Ishikawa (cell line): Measurements from ENCODE around the gene CRTAP.

Source experiments
- EGR1 ChIP-seq: IDR thresholded peaks from 2 replicates; pipeline ENCODE4 v1.6.1; 2012
- EP300 ChIP-seq: IDR thresholded peaks from 2 replicates; pipeline ENCODE4 v1.6.1; 2012; ENCODE audit warnings: borderline replicate concordance
- FOXM1 ChIP-seq: IDR thresholded peaks from 2 replicates; pipeline ENCODE4 v1.6.1; 2012; ENCODE audit warnings: low read depth, borderline replicate concordance
- MAX ChIP-seq: IDR thresholded peaks from 2 replicates; pipeline ENCODE4 v1.6.1; 2012
- NFIC ChIP-seq: IDR thresholded peaks from 2 replicates; pipeline ENCODE4 v1.6.1; 2012
- RAD21 ChIP-seq: IDR thresholded peaks from 2 replicates; pipeline ENCODE4 v1.6.1; 2012; ENCODE audit warnings: low read depth
- REST ChIP-seq: IDR thresholded peaks from 2 replicates; pipeline ENCODE4 v1.6.1; 2012; ENCODE audit warnings: low read depth, mild to moderate bottlenecking
- TAF1 ChIP-seq: IDR thresholded peaks from 2 replicates; pipeline ENCODE4 v1.6.1; 2012; ENCODE audit warnings: low read depth, mild to moderate bottlenecking
- YY1 ChIP-seq: IDR thresholded peaks from 2 replicates; pipeline ENCODE4 v1.6.1; 2012; ENCODE audit warnings: low read depth

- TF ChIP-seq RAD21 (no peak), TAF1 (no peak), EGR1 (no peak), EP300 (no peak), YY1 (no peak), REST (no peak), NFIC (no peak), MAX (no peak), FOXM1 (no peak)
Observed at GRCh38 chr3:33196538-33196937, 82.7 kb downstream of the CRTAP start.
